ENCODE results near the gene RGS8.

Gene RGS8, protein sequence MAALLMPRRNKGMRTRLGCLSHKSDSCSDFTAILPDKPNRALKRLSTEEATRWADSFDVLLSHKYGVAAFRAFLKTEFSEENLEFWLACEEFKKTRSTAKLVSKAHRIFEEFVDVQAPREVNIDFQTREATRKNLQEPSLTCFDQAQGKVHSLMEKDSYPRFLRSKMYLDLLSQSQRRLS

DNA sequence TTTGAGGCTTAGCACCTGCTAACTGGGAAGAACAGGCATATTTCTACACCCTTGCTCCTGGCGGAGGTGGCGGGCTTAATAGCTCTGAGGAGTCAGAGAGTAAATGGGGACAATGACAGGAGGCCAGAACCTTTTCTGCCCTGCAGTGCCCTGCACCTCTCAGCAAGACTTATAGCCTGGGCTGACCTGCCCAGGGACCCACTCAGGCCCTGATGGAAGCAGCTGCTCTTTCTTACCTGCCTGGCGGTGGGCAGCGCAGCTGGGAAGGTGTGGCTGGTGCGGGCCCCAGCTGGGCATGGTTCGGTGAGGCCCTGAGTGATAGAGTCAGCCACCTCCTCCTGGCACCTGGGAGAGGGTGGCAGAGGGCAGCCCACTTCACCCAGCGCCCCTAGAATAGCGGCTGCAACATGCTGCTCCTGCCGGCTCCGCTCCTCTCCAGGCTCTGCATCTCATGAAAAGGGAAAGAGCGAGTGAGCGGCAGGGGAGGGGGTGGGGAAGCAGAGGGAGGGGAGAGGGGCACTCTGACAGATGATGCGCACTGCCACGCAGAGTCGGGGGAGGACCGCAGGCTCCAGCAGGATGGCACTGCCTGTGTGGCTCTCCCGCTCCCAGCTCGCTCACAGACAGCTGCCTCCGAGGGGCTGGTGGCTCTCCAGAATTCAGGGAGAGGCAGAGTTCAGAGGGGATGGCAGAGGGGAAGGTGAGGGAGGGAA, at the start of gene RGS8:
TSS of gene RGS8 (minus strand) at position 472 of the 713 bp plus-strand sequence. CDS start 14,938 bp downstream, outside the sequence.
- no peak for DNase-seq (ENCODE audit: low read depth)
- TF ChIP-seq, protein P1, sequence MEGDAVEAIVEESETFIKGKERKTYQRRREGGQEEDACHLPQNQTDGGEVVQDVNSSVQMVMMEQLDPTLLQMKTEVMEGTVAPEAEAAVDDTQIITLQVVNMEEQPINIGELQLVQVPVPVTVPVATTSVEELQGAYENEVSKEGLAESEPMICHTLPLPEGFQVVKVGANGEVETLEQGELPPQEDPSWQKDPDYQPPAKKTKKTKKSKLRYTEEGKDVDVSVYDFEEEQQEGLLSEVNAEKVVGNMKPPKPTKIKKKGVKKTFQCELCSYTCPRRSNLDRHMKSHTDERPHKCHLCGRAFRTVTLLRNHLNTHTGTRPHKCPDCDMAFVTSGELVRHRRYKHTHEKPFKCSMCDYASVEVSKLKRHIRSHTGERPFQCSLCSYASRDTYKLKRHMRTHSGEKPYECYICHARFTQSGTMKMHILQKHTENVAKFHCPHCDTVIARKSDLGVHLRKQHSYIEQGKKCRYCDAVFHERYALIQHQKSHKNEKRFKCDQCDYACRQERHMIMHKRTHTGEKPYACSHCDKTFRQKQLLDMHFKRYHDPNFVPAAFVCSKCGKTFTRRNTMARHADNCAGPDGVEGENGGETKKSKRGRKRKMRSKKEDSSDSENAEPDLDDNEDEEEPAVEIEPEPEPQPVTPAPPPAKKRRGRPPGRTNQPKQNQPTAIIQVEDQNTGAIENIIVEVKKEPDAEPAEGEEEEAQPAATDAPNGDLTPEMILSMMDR (conservative IDR thresholded peaks at IDR 0.05; ENCODE audit: low read depth, low read length), result no peak
- H3K4me3 ChIP-seq (ENCODE audit: low read depth, low read length), result no peak within 1 kb of the TSS

DNA sequence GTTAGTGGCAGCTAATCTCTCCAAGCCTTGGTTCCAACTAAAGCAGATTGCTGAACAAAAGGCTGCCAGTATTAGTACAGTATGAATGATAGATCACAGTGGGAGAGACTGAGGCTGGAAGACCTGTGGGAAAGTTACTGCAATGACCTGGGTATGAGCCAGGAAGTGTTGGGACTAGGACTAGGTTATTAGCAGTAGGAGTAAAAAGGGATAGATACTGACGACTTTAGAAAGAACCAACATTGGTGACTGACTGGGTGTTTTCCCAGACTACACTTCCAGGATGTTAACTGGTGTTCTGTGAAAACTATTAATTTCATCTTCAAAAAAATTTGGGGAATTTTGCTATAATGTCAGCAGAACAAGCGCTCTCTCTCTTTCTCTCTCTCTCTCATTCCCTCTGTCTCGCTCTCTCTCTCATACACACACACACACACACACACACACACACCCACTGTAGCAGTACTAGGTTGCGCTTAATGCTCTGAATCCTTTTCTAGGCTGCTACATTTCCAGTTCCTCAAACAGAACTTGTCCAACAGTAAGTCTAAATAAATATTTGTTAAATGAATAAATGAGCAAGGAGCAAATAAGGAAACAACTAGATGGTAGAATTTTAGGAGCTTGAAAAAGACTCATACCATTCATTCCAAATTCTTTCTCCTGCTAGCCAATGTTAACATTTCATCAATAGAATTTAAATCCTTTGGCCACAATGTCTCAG, 47.6 kb upstream of the RGS8 start:
- H3K4me3 ChIP-seq (ENCODE audit: low read depth, low read length), result no peak overlapping the region
- no peak for DNase-seq (ENCODE audit: low read depth)
- TF ChIP-seq, protein P1 (conservative IDR thresholded peaks at IDR 0.05; ENCODE audit: low read depth, low read length), result no peak

DNA sequence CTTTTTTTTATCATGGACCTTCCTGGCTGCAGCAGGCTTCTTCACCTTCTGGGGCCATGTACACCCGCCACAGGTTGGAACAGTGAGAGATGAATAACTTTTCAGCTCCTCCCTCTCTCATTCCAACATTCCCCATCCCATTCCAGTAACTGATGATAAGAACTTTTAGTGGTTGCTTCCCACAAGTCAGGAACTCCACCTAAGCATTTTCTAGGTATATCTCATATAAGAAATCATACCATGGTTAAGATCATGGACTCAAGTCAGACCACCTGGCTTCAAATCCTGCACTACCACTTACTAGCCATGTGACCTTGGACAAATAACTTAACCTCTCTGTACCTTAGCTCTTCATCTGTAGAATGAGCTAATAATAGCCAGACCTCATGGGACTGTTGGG, 42.5 kb upstream of the RGS8 start:
- TF ChIP-seq, protein P1 (conservative IDR thresholded peaks at IDR 0.05; ENCODE audit: low read depth, low read length), result no peak
- DNase-seq (ENCODE audit: low read depth), result no peak
- no peak overlapping the region for H3K4me3 ChIP-seq (ENCODE audit: low read depth, low read length)

DNA sequence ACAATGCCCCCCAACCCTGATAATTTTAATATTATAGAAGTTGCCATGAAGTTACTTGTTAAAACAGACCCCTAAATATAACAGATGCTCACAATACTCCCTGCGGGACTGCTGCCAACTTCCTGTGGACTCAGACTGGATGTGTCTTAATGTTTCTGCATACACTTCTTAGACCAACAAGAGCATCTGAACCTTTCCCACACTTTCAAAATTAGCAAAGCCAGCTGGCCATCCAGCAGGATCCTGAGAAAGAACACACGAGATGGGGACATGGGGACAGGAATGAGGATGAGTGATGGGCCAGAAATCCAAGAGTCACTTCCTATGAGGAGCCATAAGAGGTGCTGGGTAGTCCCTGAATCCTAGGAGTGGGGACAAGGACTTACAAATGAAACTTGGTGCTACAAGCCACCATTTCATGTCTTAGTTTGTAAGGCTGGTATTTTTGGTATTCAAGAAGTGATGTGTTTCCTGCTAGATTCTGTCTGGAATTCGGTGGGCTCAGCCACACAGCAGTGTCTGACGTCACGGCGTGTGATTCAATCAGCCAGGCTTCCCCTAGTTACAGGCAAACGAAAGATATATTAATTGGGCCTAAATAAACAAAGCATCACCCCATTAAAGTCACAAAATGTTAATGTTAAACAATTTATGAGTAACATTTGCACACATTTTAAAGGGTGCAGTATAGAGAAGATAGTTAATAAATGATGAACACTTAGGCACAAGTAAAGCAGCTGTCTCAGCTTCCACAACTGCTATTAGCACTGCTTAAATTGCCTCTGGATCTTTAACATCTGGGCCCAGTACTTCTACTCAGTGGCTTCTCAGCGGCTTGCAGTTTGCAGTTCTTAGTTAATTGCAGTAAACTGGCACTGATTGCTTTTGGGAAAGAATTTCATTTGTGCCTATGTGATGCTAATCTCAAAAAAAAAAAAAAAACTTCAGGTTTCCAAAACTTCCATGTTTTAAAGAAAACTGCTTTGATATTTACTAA, 41.2 kb upstream of the RGS8 start:
- H3K4me3 ChIP-seq (ENCODE audit: low read depth, low read length), result no peak overlapping the region

DNA sequence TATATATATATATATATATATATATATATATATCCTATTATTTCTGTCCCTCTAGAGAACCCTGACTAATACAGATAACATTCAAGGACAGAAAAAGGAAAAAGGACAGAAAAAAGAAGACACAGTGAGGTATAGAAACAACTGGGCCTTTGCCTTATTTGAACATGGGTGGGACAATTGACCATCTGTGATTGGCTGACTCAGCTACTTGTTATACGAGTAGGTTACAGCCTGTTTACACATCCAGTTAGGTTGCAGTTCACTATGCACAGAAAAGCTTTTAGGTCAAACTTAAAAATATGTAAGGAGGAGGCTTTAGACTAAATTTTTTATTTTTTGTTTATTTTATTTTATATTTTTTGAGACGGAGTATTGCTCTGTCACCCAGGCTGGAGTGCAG, 39.8 kb upstream of the RGS8 start:
- no peak overlapping the region for H3K4me3 ChIP-seq (ENCODE audit: low read depth, low read length)
- TF ChIP-seq, protein P1 (conservative IDR thresholded peaks at IDR 0.05; ENCODE audit: low read depth, low read length), result no peak
- no peak for DNase-seq (ENCODE audit: low read depth)

More for the DNA sequence above, 41.2 kb upstream of the RGS8 start:
- TF ChIP-seq, protein P1 (conservative IDR thresholded peaks at IDR 0.05; ENCODE audit: low read depth, low read length), result no peak
- DNase-seq (ENCODE audit: low read depth), result peak; percentile 6

DNA sequence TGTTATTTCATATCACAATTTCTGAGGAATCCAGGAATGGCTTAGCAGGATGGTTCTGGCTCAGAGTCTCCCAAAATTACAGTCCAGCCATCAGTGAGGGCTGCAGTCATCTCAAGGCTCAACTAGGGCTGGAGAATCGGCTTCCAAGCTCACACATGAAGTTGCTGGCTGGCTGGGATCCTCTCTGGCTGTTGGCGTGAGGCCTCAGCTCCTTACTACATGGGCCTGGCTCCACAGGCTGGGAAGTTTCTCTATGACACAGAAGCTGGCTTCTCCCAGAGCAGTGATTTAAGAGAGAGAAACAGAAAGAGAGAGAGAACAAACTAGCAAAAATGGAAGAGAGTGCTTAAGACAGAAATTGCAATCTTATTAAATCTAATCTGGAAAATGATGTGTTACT, 38.8 kb upstream of the RGS8 start:
- TF ChIP-seq, protein P1 (conservative IDR thresholded peaks at IDR 0.05; ENCODE audit: low read depth, low read length), result no peak
- DNase-seq (ENCODE audit: low read depth), result no peak
- no peak overlapping the region for H3K4me3 ChIP-seq (ENCODE audit: low read depth, low read length)
